Uterus (tissue), 2 donors: ENCODE measurements around the gene DACT2.

Source experiments
- CTCF ChIP-seq, 4 experiments: fragments of 200-600 bp in 2 of 4; fragments of 450-650 bp in 2 of 4; sonication (generic) in 2 of 4; IDR thresholded peaks; one replicate each; pipeline ENCODE4 v1.5.1; 2016 to 2019; ENCODE audit warnings: antibody characterized with exemption in 4 of 4, mild to moderate bottlenecking in 2 of 4, moderate library complexity in 1 of 4
- POLR2A ChIP-seq, 2 donors: fragments of 450-650 bp; IDR thresholded peaks; one replicate each; pipeline ENCODE4 v1.6.1; 2016; ENCODE audit warnings: antibody characterized with exemption in 2 of 2, mild to moderate bottlenecking in 1 of 2, moderate library complexity in 1 of 2

GRCh38 chr6:168311410-168312124, 8.0 kb downstream of the DACT2 start:
- TF ChIP-seq CTCF (IDR thresholded peaks at IDR 0.05) (no peak), POLR2A (IDR thresholded peaks at IDR 0.05) (no peak)
